ENCODE results near the gene ZNF143. TPM values are rescaled to one million over a fixed set of nuclear protein-coding genes. Genes with fewer than 3 reads are reported as not detected.

ZNF143 gene
- total RNA-seq, 4 donors from 2014 or later, result 41.6 to 144 (median 44.3) TPM

DNA sequence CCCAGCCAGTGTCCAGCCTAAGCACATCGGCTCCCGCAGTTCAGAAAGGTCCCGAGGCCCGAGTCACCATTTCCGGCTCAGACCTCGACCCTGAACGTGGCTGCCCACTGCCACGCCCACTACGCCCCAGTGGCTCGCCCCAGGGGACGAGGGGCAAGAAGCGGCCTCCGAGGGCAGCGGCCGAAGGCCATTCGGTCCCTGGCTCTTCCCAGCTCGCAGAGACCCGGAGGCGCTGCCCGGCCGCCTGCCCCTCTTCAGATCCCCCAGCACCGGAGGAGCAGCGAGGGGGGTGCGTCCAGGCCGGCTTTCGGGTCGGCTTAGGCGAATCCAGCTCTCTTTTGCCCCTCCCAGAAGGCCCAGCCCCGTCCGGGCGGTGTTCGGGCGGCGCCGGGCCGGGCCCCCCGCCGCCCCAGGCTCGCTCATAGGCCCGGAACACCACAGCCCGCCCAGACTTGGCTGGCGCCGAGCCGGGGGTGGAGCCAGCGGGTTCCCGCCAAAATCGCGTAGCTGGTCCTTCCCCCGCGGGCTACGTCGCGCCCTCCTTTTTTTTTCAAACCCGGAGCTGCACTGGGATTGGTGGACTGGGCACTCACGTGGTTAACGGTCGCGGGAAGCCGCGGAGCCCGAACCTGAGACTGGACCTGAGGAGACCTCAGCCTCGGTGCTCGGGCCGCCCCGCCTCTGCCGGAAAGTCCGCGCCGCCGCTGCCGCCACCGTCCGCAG lies 112.4 kb downstream of the ZNF143 start, which contains the start of gene WEE1:
WEE1 (plus strand) TSS at position 619 of the 723 bp plus-strand sequence. CDS start 264 bp downstream, outside the sequence.
- TF ChIP-seq, protein P1, sequence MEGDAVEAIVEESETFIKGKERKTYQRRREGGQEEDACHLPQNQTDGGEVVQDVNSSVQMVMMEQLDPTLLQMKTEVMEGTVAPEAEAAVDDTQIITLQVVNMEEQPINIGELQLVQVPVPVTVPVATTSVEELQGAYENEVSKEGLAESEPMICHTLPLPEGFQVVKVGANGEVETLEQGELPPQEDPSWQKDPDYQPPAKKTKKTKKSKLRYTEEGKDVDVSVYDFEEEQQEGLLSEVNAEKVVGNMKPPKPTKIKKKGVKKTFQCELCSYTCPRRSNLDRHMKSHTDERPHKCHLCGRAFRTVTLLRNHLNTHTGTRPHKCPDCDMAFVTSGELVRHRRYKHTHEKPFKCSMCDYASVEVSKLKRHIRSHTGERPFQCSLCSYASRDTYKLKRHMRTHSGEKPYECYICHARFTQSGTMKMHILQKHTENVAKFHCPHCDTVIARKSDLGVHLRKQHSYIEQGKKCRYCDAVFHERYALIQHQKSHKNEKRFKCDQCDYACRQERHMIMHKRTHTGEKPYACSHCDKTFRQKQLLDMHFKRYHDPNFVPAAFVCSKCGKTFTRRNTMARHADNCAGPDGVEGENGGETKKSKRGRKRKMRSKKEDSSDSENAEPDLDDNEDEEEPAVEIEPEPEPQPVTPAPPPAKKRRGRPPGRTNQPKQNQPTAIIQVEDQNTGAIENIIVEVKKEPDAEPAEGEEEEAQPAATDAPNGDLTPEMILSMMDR (IDR thresholded peaks at IDR 0.05), result peak in 1 of 4 experiments; percentile 12
- peak; percentile 91 to 98 for TF ChIP-seq POLR2A (IDR thresholded peaks at IDR 0.05)
- peak within 1 kb of the TSS; percentile 83 to 88 for H3K4me3 ChIP-seq
- no peaks in the 10 kb centered on the region for H3K9me3 ChIP-seq
- H3K27me3 ChIP-seq, result no peaks in the 10 kb centered on the region
- H3K36me3 ChIP-seq, result no peaks in the 10 kb centered on the region
- intact Hi-C loops (cut with DNase I; ENCODE audit: low total_unique reads), result no loop called here
- peak within 1 kb of the TSS; percentile 97 to 99 for H3K27ac ChIP-seq
- peak; percentile 98 to 100 for DNase-seq
- no peaks in the 10 kb centered on the region for H3K4me1 ChIP-seq

DNA sequence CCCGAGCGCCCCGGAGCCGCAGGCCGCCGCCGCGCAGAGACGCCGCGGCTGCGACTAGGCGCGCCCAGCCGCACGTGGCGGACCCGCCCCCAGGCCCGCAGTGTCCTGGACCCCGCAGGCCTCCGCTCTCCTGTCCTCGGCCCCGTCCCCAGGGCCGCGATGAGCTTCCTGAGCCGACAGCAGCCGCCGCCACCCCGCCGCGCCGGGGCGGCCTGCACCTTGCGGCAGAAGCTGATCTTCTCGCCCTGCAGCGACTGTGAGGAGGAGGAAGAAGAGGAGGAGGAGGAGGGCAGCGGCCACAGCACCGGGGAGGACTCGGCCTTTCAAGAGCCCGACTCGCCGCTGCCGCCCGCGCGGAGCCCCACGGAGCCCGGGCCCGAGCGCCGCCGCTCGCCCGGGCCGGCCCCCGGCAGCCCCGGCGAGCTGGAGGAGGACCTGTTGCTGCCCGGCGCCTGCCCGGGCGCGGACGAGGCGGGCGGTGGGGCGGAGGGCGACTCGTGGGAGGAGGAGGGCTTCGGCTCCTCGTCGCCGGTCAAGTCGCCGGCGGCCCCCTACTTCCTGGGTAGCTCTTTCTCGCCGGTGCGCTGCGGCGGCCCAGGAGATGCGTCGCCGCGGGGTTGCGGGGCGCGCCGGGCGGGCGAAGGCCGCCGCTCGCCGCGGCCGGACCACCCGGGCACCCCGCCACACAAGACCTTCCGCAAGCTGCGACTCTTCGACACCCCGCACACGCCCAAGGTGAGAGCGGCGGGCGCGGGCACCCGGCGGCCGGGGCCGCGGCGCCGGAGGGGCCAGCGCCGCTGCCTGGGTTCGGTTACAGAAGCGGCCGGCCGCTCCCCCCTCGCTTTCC lies 113.2 kb downstream of the ZNF143 start:
- Histone ChIP-seq H3K9me3 (no peaks in the 10 kb centered on the region), H3K4me3 (peak overlapping the region; percentile 76 to 83), H3K4me1 (no peaks in the 10 kb centered on the region), H3K27me3 (no peaks in the 10 kb centered on the region), H3K27ac (peak overlapping the region; percentile 97 to 99), H3K36me3 (no peaks in the 10 kb centered on the region)
- TF ChIP-seq POLR2A (IDR thresholded peaks at IDR 0.05), result no peak
- TF ChIP-seq, protein P1 (IDR thresholded peaks at IDR 0.05), result no peak
- intact Hi-C loops (cut with DNase I; ENCODE audit: low total_unique reads), result no loop called here
- DNase-seq, result peak in 1 of 2 donors; percentile 42

DNA sequence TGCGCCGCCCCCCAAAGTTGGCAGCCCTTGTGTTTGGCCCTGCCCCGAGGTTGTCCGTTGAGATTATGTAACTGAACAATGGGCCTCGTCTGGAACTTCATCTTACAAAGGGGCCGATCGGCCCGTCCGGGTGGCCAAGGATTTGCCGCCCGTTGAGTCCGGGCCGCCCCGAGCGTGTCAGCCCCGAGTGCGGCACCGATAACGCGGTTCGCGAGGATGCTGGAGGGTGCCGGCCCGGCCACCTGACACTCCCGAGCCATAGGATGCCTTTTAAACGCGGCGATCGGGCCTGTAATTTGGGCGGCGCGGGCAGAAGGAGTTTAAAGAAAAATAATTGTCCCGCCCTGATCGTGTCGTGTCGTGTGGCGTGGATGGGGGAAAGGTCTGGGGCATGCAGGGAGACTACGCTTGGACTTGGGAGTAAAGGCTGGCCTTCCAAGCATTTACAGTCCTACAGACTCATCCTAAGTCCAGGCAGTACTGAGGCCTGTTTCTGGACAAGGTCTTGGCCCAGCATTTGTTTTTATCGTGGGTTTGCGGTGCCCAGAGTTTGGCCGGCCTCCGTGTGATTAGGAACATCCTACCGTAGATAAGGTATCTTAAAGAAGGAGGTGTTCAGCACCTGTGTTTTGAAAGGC lies 113.9 kb downstream of the ZNF143 start:
- Histone ChIP-seq H3K4me3 (peak overlapping the region; percentile 76 to 83), H3K4me1 (no peaks in the 10 kb centered on the region), H3K27ac (peak overlapping the region; percentile 97 to 99), H3K9me3 (no peaks in the 10 kb centered on the region), H3K27me3 (no peaks in the 10 kb centered on the region), H3K36me3 (no peaks in the 10 kb centered on the region)
- intact Hi-C loops (cut with DNase I; ENCODE audit: low total_unique reads), result no loop called here
- DNase-seq, result peak; percentile 56 to 57
- TF ChIP-seq, protein P1 (IDR thresholded peaks at IDR 0.05), result no peak
- TF ChIP-seq POLR2A (IDR thresholded peaks at IDR 0.05), result no peak

DNA sequence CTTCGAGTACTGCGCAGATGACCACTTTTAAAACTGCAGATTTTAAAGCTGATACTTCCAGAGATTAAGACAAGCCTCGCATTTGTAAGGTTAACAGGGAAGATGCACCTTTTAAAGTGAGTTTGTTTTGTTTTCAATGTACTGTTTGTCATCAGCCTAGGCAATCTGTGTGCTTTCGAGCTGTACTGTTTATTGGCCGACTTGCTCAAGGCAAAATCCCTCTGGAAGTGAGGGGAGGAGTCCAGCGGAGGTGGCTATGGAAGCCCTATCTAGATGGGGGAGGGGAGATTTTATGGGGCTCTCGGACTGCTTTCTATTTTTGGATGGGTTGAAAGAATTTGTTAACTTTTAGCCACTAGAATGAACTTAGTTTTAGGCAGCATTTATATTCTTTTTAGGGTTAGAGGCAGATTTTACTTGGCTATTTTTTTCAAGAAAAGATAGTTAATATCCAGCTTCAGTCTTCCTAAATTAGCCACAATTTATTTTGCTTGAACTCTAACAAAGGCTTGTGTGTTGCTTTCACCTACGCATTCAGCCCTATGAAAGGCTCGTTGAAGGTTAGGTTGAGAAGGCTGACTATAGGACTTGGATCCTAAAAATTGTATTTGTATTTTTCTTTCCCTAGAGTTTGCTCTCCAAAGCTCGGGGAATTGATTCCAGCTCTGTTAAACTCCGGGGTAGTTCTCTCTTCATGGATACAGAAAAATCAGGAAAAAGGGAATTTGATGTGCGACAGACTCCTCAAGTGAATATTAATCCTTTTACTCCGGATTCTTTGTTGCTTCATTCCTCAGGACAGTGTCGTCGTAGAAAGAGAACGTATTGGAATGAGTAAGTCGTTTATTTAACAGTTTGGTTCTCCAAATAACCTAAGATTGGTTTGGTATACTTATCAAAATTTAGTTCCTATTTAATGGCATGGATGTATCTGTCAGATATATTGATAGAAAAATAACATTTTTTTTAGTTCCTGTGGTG lies 114.7 kb downstream of the ZNF143 start:
- peak overlapping the region; percentile 97 to 99 for H3K27ac ChIP-seq
- no peaks in the 10 kb centered on the region for H3K9me3 ChIP-seq
- peak; percentile 70 to 91 for TF ChIP-seq POLR2A (IDR thresholded peaks at IDR 0.05)
- TF ChIP-seq, protein P1 (IDR thresholded peaks at IDR 0.05), result no peak
- DNase-seq, result peak; percentile 65 to 87
- peak overlapping the region; percentile 76 to 83 for H3K4me3 ChIP-seq
- H3K4me1 ChIP-seq, result no peaks in the 10 kb centered on the region
- intact Hi-C loops (cut with DNase I; ENCODE audit: low total_unique reads), result no loop called here
- H3K36me3 ChIP-seq, result no peaks in the 10 kb centered on the region
- H3K27me3 ChIP-seq, result no peaks in the 10 kb centered on the region

Data from uterus (tissue), 4 donors.